ENCODE data around the gene STARD3NL.

Gene STARD3NL

GRCh38 chr7:38280000-38280399, 102.0 kb downstream of the STARD3NL start:
- FAIRE-seq (no peak), DNase-seq (ENCODE audit: insufficient read length, low spot score) (no peak)
- TF ChIP-seq POLR2AphosphoS5 (IDR thresholded peaks at IDR 0.05; ENCODE audit: low read depth, low read length) (no peak), POU2F2 (IDR thresholded peaks at IDR 0.05; ENCODE audit: low read depth, low read length) (no peak), TAF1 (IDR thresholded peaks at IDR 0.05; ENCODE audit: low read depth, low read length) (no peak), PAX5 (IDR thresholded peaks at IDR 0.05; ENCODE audit: insufficient read depth, low read length, severe bottlenecking) (no peak), SPI1 (IDR thresholded peaks at IDR 0.05; ENCODE audit: low read depth, low read length) (no peak), POLR2A (IDR thresholded peaks at IDR 0.05; ENCODE audit: low read depth, low read length) (no peak)
